CD4-positive, alpha-beta T cell treated with Interleukin-21 for 1 hour (primary cell): ENCODE results near the gene TECPR1.
"Not testable (repeated sequence)": the region's sequence is repeated elsewhere in the genome, so short reads cannot be mapped to it uniquely, and the experiment has no call there.

Experiments
- DNase-seq: peaks from one replicate; pipeline ENCODE4 v3.0.0-alpha.2; 2020

Gene TECPR1

DNA sequence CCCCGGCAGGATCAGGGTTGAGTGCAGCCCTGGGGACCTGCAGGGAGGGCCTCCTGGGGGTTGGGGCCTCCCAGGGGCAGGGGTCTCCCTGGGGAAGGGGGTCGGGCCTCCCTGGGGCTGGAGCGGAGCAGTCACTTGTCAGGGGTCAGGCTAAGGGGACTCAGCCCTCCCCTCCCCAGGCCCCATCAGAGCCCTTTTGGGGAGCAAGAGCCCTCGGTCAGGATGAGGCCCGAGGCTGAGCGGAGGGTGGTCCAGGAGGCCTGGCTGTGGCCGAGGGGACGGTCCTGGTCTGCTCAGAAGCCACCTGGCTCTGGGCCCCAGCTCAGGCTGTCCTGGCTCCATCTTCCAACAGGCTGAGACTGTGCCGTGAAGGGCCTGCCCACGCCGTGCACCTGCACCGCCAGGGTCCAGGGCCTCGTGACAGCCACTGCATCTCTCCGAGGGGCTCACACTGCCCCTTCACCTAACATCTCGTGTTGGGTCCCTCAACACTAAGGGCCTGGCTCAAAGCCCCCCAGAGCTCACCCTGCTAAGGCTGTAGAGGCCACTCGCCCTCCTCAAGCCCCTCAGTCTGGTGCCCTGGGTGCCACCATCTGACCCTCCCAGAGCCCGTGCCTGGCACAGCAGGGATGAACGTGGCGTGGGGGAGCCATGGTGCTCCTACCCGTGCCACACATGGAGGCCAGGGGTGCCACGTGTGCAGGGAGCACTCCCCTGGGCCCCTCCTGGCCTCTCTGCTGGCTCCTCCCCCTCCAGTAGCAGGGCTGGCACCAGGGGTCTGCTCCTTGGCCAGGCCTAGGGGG lies 27.9 kb downstream of the TECPR1 start:
- DNase-seq = no peak

DNA sequence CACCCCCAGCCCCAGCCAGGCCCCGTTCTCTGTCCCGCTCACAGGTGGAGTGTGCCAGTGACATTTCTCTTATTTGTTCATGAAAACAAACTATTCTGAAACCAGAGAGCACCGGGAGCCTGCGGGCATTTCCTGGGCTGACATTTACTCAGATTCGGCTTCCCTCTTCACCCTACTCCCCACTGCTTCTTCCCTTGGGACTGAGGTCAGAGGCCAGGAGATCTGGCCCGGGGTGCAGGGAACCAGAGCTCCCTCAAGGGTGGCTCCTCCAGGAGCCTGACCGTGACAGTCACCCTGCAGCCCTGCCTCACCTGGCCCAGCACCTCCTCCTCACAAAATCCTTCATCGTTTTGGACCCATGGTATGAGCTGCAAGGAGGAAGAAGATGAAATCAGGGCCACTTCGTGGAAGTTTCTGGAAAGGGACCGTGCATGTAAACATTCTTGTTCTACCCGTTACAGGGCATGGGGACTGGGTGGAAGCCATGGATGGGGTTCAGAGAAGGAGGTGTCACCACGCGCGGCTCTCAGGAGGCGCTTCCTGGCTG lies 28.6 kb downstream of the TECPR1 start:
- DNase-seq = no peak

DNA sequence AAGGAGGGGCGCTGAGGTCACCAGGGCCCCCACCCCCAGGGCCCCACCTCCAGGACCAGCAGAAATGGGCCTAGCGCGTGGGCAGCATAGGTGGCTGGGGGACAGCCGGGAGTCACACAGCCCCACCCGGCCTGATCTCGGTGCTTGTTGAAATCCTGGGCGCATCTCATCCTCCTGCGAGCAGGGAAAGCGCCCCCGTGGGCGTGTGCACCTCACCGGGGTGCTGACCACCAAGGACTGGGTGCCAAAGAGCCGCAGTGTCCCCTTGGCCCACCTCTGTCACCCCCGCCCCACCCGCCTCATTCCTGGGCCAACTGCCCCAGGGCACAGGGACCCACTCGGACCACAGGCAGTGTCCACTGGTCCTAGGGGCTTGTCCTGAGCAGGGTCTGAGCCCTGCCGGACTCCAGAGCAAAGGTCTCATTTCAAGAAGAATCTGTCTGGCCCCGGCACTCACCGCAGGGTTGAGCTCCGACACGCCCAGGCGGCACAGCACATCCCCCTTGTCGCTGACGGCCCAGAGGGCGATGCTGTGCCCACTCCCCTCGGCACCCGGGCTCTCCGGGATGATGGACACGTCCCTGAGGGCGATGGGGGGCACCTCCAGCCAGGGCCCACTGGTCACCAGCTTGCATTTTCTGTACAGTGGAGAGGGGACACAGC lies 29.4 kb downstream of the TECPR1 start:
- no peak for DNase-seq

DNA sequence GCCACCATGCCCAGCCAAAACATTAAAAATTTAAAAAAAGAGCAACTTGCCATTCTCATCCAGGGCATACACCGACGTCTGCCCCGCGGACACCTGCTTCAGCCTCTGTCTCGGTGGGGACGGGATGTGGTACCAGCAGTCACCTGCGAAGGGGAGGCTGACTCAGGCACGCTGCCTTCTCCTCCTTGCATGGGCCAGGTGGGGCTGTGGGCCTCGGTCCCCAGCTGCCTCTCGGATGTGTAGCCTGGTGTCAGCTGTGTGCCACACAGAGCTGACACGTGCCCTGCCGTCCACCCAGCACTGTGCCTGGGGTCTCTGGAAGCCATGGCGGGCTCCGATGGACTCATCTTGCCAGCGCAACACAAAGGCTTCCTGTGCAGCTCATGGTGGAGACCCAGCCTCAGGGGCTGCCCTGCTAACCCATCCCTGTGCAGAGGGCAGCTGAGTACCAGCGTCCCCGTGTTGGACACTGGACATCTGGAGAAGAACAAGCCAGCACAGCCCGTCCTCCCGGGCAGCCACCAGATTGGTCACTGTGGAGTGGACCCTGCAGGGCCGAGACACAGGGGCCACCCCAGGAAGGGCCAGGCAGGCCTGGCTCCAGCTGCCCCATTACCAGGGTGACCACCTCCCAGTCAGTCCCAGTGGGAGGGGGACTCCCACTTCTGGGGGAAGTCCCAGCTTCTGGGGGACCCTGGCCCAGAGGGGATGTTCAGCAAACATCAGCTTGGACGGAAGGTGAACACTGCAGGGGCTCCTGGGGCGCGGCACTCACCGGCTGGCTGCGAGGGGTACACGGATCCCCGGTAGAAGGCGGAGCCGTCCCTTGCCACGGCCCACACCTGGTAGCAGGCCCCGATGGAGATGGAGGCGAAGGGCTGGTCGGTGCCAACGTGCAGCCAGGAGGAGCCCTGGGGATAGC lies 30.2 kb downstream of the TECPR1 start:
- no peak for DNase-seq

DNA sequence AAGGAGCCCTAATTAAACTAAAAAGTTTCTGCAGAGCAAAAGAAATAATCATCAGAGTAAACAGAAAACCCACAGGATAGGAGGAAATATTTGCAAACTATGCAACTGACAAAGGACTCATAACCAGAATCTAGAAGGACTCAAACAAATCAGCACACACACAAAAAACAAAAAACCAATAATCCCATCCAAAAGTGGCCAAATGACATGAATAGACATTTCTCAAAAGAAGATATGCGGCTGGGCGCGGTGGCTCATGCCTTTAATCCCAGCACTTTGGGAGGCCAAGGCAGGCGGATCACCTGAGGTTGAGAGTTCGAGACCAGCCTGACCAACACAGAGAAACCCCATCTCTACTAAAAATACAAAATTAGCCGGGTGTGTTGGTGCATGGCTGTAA lies 32.6 kb downstream of the TECPR1 start:
- not testable (repeated sequence) for DNase-seq

DNA sequence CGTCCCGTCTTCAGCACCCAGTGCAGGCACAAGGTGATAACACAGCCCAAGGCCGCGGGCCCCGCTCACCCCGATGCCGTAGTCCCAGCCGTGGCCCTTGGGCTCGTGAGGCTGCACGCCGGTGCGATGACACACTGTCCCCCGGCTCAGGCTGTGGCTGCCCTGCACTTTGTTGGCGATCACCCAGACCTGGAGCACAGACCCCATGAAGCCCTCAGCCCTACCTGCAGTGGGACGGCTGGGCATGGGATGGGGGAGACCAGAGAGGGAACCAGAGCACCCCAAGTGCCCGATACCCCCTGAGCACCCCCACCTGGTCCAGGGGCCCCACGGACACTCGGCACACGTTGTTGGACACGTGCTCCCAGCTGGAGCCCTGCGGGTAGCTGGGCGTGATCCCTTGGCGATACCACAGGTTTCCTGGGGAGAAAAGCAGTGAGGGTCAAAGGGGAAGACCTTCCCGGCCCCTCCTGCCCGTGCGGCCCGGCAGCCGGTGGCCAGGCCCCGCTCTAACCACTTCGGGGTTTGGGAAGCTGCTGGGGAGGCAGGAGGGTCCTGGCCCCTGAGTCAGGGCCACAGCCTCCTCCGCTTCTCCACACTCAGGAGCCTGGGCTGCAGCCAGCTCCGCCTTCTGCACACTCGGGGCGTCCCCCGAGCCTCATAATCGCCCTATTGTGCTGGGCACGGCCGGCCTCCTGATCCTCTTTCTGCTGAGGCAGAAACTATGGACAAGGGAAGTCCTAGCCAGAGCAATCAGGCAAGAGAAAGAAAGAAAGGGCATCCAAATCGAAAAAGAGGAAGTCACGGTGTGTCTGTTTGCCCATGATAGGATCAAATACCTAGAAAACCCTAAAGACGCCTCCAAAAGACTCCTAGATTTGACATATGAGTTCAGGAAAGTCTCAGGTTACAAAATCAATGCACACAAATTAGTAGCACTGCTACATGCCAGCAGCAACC lies 34.1 kb downstream of the TECPR1 start:
- DNase-seq = no peak

DNA sequence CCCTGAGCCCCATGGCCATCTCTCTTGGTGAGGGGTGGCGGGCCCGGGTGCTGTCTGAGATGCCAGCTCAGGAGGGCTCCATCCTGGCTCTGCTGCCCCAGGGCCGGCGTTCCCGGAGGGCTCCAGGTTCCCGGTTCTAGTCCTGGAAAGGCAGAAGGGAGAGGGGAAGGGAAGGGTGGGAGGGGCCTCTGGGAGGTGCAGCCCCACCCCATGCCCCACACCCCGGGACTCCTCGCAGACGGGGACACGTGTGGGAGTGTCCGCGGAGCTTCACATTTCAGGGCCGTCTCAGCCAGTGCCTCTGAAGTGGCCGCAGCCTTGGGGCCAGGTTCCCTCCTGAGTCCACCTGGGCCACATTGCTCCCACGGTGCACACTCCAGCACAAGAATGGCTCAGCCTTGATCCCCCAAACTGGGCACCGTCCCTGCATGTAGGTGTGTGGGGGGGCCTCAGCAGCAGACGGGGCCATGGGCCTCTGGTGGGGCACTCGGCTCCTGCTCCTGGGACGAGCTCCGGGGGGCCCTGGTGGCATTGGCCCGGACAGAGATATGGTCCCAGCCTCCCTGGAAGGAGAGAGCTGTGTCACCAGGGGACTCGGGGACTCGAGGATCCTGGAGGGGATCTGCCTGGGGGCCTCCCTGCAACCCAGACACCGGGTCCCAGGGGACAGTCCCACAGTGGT lies 35.0 kb downstream of the TECPR1 start:
- no peak for DNase-seq

DNA sequence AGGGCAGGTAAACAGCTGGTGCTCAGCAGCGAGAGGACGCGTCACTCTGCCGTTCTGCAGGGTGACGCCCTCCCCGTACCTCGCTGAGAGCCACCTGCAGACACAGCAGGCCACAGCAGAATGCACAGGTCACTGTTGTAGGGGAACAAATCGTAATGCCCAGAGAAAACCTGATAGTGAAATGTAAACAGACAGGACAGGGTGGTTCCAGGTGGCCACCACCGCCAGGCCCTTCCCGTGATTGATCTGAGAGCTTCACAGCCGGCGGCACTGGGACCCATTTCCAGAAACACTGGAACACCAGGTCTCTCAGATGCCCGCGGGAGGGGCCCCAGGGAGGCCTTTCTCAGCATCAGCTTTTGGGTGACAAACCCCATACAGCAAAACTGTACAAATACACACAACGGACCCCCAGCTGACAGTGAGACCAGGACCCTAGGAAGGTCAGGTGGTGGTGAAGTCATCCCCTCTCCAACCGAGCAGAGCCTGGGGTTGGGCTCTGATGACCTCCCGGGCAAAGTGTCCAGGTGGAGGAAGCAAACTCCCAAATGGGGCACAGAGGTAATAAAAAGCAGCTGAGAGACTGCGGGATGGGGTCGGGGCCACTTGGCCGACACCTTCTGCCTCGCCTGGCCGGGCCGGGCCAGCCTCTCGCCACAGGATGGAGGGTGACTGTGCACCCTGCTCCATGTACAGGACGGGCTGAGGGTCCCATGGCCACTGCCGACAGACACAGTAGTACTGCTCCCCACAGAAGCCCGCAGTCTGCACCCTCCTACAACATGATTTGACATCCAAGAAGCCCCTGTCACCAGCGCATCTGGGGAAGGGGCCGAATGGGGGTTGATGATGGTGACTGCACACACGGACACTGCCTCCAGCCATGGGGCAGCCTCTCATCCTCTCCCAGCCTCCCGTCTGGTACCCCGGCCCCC lies 36.2 kb downstream of the TECPR1 start:
- DNase-seq = no peak

DNA sequence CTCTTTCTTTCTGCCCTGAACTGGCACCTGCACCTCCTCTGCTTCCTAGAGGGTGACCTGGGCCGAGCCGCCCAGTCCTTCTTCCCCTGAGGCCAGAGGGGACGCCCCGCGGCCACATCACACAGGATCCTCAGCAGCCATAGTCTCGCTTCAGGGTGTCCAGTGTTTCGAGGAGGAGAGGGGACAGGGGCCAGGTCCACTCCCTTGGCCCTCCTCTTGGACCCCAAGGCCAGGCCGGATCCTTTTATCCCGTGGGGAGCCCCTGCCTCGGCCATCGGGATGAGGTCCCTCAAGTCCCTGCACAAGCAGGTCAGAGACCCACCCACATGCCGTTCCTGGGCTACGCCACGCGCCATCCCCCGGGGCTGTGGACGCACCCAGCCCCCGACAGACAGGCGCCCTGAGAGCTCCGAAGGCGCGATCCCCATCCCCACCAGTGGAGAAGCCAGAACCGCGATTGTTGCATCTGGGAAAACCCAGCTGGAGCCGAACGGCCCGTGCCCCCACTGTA lies 37.2 kb downstream of the TECPR1 start:
- no peak for DNase-seq

DNA sequence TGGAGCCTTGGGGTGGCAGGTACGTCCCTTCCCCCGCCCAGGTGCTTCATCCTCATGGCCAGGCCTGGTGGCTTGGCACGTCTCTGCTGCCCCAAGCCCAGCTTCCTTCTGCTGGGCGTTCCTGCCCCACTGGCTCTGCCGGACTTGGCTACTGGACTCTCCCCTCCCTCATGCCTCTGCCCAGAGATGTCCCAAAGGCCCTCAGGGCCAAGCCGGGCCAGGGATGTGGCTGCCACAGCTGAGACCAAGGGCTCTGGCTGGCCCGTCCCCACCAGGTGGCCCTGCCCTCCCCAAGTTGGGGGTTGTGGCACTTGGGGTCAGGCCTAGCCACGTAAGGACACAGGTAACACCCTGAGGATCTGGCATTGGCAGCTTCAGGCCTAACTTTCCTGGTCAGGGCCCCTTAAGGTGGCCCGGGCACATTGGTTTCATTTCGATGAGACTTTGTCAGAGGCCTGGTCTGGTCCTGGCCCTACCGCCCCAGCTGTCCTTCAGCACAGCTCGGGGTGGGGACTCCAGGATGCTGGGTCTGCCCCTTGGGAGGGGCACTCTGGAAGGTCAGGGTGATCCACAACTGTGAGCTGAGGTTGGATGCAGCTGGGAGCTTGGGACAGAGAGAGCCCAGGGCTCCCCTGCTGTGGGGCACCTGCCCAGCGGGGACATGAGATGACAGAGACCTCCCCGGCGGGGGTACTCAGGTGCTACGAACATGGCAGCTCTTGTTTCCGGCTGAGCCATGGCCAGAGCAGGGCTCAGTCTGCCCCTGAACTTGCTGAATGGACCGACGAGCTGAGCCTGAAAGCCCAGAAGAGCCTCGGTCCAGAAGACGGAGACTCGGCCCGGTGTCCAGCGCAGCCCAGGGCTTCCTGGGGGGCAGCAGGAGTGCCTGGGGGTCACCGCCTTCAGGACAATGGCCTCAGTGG lies 37.9 kb downstream of the TECPR1 start:
- no peak for DNase-seq

DNA sequence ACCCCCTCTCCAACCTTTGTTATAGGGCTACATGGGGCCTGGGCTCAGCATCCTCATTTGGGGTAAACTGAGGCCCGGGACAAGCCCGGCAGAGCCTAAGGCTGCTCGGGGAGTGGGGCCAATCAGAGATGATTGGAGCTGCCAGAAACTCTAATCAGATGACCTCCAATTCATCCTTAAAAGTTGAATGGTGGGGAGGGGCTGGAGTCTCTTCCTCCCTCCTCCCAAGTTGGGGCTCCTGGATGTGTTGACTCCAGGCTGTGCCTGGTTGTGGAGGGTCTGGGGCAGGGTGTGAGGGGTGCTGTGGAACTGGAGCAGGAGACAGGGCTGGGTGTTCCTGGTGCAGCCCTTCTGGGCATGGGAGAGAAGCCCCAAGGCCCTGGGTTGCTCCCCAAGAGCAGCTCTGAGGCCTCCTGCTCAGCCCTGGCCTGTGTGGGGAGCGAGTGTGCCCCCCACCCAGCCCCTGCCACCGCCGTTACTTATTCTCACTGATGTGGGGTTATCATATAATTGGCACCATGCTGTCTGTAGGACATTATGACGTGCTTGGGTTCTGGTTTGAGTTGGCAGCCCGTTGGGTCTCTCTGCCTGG lies 38.6 kb downstream of the TECPR1 start:
- DNase-seq = no peak

DNA sequence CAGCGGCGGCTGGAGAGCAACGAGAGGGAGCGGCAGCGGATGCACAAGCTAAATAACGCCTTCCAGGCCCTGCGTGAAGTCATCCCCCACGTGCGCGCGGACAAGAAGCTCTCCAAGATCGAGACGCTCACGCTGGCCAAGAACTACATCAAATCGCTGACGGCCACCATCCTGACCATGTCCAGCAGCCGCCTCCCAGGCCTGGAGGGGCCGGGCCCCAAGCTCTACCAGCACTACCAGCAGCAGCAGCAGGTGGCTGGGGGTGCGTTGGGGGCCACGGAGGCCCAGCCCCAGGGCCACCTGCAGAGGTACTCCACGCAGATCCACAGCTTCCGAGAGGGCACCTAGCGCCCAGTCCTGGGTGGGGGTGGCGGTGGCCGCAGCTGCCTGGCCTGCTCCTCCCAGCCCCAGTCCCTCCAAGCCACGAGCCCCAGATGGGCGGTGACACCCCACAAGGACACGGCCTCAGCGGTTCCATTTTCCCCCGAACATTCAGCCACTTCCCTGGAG lies 39.4 kb downstream of the TECPR1 start:
- DNase-seq = no peak

DNA sequence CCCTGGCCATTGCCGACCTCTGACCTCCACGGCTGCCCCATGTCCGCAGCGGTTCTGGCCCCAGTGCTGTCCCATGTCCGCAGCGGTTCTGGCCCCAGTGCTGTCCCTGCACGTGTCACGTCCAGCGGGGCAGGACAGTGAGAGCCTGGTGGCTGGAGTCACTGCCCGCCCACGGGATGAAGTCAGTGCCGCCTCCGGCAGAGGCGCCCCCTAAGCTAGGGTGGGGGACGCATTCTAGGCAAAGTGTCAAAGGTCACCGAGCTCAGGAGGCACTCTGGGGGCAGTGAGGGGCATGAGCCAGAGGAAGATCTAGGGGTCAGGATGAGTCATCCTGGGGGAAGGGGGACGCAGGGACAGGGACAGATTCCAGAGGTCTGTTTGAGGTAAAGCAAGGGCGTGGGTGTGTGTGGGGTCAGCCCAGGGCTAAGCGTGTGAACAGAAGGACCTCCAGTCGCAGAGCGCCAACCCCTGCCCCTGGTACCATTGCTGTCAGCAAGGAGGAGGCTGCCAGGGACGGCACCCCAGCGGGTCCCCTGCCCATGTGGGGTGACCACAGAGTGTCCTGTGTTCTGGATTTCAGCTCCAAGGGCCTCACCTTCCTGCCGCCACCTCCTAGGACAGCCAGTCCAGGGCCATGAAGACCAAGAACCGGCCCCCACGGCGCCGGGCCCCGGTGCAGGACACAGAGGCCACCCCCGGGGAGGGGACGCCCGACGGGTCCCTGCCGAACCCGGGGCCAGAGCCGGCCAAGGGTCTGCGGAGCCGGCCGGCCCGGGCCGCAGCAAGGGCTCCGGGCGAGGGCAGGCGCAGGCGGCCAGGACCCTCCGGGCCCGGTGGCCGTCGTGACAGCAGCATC lies 40.1 kb downstream of the TECPR1 start:
- DNase-seq = no peak

DNA sequence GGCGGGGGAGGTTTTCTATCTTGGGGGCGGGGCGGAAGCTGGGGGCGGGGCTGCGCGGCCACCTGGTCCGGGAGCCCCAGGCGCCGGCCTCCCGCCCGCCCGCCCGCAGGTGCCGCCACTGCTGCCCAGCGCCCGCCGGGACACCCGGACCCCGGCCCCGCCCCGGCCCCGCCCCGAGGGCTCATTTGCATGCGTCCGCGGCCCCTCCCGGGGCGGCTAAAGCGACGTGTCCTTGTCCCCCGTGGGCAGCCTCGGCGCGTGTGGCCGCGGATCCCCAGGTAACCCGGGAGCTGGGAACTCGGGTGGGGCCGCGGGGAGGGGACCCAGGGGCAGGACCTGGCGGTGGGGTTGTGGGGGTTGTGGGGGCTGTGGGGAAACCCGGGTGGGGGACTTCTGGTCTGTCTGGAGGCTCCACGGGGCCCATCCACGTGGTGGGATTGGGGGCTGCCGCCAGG lies 40.8 kb downstream of the TECPR1 start, which contains the start of gene BHLHA15:
Gene BHLHA15 (plus strand): TSS at position 219 of the 455 bp plus-strand sequence. CDS start 871 bp downstream, outside the sequence.
- peak; percentile 36 for DNase-seq

DNA sequence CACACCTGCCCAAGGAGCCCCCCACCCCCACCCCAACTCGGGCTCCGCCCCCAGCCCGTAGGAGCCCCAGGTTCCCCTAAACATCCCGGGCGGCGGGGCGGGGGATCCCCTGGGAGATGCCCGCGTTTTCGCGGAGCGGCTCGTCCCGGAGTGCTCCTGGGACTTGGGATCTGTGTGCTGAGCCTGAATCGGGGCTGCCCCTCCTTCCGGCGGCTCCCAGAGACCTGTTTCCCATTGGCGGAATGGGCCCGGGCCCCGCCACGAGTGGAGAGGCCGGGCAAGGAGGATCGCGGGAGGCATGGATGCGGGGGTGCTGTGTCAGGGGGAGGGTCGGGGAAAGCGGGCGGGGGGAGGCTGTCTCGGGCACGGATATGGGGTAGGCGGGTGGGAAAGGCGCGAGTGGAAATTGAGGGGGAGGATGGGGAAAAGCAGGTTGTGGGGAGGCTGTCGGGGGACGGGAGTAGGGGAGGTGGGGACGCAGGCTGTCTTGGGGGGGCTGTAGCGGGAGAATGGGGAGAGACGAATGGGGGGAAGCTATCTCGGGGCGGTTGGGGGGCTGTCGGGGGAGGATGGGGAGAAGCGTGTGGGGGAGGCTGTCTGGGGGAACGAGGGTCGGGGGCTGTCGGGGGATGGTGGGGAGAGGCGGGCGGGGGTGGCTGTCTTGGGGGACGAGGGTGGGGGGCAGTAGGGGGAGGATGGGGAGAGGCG lies 41.4 kb downstream of the TECPR1 start:
- DNase-seq = no peak
